ENCODE data around the gene LRP5.
"Not testable (repeated sequence)": the region's sequence is repeated elsewhere in the genome, so short reads cannot be mapped to it uniquely, and the experiment has no call there.

The LRP5 gene

DNA sequence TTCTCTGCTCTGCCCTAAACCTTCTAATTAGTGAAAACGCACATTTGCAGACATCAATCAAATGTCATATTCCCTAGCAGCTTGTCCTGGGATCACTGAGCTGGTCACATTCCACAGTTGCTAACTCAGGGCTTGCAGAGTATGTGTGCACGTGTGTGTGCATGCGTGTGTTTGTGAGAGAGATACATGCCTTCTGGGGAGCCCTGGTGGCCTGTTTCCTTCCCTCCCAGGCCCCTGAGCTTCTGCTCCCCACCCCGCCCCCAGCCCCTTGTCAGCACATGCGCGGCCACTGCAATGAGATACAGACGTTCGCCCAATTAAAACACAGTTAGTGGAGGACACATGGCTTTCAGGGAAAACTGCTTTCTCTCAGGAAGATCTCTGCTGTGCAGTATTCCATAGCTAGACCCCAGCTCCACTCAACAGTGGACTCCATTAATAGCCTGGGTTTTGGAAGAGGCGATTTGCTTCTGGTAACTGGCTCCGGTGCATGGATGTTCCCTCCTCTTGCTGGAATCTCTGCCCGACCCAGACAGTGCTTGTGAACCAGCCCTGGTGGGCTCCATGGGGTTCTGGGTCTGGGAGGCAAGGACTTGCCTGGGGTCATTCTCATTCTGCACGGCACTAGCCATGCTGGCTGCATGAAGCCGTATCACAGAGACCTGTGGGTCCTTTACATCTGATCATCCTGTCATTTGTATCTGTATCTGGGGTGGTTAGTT, 17.7 kb downstream of the LRP5 start:
- DNase-seq: no peak

DNA sequence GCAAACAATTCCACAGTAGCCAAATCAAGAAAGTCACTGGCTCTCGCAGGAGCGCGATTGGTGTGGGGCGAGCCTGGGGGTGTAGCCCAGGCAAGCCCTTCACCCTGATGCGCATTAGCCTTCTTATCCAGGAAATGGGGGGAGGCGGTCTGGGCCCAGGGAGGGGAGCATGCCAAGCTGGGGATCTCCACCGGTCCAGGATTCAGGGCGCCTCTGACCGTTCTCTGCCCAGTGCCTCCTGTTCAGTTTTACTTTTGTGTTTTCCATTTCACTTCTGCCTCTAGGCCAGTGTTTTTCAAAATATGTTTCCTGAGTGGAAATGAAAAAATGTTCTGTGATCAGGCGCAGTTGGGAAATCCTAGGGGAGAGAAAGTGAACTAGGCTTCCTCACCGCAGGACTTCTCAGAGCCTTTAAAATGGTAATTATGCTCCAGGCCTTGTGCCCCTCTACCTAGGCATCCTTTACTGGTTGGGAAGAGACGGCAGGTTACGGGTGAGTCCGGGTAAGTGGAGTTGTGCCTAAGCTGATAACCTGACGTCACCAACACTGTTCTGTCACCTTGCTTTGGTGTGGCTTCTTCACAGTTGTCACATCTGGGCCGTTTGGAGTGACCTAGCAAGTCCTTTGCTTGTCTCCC, 18.4 kb downstream of the LRP5 start:
- no peak for DNase-seq

DNA sequence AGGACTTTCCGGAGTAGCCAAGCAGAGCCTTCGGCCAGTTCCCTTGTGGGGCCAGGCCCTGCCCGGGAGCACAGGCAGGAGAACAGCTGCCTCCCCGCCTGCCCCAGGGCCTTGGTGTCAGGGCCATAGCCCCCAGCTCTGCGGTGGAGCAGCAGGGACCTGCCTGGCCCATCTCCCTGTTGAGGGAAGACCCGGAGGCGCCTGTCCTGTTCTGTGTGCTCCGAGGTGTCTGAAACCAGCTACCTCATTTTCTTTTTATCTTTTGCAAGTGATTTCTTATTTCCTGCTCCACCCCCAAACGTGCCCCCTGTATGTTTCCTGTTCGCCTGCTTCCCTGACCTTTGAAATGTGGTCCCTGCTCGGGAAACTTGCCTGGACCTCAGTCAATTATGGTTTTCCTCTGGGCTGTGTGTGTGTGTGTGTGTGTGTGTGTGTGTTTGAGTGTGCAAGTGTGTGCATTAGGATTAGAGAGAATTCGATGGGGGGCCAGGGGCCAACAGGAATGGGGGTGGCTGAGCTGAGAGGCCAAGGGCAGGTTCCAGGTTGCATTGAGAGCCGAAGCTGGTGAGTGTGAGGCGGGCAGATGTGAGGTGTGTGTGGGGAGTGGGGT, 19.1 kb downstream of the LRP5 start:
- no peak for DNase-seq

DNA sequence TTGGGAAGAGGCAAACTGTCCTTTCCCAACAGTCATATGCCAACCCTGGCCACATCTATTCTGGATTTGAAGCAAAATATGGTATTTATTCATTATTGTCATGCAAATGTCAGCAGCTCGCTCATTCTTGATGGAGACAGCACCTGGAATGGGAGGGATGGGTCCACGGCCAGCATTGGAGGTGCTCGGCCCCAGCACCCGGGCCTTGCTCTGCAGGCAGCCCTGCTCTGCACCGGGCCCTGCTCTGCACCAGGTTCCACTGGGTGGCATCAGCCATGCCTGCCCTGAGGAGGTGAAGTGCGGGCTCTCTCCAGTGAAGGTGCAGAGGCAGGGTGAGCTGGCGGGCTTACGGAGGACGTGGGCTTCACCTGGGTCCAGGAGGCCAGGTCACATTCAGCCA, 19.8 kb downstream of the LRP5 start:
- DNase-seq: no peak

DNA sequence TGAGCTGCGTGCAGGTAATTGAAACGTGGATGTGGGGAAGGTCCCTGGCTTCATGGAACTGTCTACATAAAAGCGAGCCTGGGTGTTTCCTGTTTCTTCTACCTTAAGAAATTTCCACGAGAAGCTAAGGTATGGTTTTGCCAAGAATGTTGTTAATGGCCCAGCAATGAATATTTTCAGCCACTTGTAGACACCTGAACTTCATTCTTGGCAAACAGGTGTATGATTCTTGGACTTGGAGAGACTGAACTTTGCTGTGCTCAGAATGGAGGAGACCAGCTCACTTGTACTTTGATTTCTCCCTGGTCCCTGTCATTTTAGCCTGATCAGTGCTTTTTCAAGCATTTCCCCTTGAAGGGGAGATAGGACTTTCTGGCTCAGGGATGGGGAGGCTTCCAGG, 20.8 kb downstream of the LRP5 start:
- no peak for DNase-seq

DNA sequence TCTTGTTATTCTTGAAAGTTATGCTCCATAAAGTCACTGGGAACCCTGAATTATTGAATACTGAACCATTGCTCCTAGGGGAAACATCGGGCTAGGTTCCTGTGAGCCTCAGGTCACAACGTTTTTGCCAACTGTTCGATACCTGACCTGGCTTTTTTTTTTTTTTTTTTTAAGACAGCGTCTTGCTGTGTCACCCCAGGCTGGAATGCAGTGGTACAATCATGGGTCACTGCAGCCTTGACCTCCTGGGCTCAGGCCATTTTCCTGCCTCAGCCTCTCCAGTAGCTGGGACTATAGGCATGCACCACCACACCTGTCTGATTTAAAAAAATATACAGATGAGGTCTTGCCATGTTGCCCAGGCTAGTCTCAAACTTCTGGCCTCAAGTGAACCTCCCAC, 22.5 kb downstream of the LRP5 start:
- no peak for DNase-seq

DNA sequence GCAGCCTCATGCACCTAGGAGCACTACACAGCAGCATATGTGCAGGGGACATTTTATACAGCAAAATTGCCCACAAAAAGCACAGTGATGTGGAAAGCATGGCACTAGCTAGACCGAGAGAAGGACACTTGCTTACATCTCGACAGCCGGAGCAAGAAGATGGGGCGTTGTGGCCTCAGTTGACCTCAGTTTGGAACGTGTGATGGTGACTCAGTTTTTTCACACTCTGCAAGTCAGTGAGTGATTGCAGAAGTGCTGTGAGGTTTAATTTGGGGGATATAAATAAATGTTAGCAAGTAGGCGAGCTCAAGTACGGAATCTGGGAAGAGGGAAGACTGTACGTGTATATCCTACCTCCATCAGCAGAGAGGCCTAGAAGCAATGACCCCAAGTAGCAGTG, 23.3 kb downstream of the LRP5 start:
- DNase-seq: no peak

DNA sequence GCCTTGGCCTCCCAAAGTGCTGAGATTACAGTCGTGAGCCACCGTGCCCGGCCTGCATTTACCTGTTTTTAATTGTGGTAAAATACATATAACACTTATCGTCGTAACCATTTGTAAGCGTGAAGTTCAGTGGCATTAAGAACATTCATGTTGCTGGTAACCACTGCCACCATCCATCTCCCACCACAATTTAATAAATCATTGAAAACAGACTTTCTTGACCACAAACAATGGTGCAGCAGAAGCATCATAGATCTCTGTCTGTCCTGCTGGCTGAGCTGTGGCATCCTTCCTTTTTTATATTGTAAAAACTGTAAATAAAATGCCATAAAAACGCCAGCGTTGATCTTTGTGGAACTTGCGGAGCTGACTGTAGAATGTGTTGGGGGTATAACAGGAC, 24.3 kb downstream of the LRP5 start:
- no peak for DNase-seq

DNA sequence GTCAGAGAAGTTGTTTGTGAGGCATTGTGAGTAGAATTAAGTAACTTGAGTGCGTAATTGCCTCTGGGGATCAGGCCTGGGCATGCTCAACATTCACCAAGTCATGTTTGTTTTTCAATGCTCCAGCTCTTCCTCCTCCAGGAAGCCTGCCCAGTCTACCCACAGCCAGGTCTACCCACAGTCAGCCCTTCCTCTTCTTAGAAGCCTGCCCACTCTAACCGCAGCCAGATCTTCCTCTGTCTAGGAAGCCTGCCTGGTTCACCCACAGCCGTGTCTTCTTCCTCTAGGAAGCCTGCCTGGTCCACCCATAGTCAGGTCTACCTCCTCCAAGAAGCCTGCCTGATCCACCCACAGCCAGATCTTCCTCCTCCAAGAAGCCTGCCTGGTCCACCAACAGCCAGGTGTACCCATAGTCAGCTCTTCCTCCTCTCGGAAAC, 25.0 kb downstream of the LRP5 start:
- no peak for DNase-seq

DNA sequence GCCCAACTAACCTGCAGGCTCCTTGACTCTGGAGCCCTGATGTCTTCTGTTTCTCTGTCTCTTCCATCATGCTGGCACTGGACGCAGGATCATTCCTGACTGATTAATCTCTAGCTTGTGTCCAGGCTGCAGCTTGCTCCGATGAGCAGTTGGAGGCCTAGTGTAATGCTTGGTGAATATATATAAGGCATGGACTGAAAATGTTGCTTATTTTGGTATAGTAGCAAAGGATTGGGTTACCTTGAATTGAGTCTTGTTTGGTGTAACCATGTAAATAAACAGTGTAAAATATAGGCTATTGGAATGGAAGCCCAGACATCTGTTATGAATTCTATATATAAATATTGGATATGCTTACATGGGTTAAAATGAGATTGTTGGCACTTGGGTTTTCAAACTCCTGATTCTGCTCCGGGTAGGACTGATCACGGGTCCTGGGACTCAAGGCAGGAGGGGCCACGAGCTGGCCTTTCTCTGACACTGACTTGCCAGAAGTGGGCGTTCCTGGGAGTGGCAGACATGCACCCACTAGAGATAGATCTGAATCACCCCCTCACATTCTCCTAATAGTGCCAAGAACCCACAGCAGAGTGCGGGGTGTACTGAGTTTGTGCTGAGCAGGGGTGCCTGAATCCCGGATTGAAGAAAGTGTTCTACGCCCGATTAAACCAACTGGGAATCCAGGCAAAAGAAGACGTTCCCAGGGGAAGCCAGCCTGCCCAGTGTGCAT, 25.8 kb downstream of the LRP5 start:
- no peak for DNase-seq

DNA sequence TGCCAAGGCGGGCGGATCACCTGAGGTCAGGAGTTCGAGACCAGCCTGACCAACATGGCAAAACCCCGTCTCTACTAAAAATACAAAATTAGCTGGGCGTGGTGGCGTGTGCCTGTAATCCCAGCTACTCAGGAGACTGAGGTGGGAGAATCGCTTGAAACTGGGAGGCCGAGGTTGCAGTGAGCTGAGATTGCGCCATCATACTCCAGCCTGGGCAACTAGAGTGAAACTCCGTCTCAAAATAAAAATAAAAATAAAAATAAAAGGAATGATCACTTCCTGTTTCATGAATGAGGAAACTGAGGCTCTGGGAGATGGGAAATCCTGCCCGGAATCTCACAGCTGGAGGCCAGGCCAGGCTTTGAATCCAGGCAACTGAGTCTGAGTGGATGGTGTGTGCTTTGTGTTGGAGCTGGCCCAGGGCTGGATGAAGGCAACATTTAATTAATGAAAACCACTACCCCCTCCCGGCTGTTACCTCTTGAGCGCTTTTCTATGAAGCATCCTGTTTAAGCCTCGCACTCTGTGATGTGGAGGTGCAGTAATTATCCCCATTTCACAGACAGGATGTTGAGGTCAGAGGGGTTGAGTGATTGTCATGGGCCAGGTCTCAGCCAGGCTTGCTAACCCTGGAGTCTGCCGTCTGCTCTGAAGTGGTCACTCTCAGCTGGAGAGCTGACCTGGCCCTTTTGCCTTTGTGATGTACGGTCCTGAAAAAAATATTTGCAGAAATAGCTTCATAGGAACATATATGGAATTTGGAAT, 27.8 kb downstream of the LRP5 start:
- no peak for DNase-seq

DNA sequence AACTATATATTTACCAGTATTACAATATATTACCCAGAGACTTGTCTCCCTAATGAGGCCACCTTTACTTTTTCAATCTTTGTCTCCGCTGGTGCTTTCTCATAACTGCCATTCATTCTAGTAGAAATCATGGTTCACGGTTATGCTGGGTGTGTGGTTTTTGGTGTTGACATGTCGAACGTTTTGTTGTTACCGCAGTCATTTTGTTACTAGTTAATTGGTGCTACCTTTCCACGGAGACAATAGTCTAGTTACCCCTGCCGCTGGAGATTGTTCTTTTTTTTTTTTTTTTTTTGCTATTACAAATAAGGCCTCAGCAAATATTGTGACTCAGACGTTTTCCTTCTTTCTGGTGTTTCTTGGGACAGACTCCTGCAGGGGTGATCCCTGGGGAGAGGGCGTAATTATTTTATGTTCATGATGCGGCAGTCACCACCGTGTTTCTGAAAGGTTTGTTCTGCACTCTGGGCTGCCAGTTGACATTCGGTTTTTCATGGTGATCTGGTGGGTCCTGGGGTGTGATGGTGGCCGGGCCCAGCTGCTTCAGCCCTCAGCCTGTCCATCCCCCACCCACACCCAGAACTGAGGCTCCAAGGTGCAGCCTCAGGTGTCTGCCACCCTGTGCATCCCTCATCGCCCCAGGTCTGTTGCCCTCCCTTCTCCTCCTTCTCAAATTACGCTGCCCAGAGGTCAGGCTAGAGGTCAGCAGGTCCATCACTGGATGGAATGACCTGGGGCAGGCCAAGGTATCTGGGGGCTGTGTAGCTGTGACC, 28.6 kb downstream of the LRP5 start:
- DNase-seq: no peak

DNA sequence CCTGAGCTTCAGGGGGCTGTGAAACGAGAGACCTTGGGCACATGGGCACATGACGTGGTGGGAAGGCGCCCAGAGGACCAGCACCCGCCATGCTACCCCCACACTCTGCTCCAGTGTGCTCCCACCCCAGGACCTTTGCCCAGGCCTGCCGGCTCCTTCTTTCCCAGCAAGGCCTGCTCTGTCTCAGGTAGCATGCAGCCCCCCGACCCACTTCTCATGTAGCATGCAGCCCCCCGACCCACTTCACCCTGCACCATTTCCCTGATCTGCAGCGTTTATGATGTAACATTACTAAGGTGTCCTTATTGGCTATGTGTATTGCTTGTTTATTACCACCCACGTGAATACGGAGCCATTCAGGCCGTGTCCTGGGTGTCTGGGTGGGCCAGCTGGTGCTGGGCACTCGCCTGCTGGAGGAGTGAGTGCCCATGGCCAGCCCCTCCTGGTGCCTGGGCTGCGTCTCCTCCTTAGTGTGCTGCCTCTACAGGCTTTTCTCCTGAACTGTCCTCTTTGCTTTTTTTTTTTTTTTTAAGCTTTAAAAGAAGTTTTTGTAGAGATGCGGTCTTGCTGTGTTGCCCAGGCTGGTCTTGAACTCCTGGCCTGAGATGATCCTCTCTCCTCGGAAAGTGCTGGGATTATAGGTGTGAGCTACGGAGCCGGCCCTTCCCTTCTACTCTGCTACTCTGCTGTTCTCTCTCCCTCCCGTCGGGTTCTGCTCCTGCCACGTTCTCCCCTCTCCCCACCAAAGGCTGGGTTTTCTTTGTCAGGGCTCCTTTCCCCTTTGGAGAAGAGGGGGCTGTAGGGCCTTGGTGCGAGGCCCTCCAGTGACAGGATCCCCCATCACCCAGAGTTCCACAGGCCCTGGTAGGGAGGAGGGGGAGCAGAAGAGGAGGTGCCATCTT, 29.4 kb downstream of the LRP5 start:
- no peak for DNase-seq

DNA sequence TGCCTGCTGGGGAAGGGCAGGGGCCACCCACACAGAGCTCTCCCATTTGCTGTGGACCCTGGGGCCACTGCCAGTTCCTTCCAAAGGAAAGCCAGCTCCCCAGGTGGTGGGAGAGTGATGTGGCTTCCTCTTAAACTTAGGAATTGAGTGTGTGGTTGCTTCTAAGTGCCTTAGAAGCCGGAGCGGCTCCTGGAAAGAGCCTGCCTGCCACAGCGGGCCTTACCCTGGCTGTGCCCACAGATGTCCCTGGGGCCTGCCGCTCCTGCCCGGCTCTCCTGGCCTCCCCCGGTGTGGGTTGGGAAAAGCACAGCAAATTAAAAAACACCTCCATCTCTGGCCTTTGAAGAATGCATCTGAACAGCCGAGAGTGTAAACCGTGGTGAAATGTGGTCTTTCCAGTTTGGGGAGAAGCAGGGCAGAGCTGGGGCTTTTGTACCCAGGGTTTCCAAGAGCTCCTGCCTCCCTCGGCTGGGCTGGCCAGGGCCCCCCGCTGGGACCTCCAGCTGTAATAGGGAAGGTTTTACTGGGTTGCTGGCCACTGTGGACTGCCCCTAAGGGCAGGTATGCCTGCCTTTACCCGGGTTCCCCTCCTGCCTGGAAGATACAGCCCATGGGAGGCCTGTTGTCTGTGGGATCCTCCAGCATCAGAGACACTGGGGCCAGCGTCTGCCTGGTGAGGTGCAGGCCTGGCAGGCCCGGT, 30.2 kb downstream of the LRP5 start:
- DNase-seq: peak; percentile 4

DNA sequence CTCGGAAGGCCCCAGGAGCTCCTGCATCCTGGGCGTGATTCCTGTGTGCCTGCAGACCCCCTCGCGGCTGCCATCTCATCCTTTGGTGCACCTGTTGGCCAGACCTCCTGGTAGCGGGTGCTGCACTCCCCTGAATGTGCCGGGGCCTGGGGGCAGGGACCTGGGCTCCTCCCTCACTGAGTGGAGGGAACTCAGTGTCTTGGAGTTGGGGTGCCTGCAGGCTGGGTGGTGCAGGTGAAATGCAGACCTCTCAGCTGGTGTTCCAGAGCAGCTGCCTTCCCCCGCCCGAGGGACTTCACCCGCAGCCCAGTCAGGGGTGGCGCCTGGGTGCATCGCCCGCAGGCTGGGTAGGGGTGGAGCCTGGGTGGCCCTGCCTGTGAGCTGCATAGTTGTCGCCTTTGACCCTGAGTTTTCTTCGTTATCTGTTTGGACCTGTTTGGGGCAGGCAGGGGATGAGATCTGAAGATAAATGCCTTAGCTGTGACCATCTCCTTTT, 31.4 kb downstream of the LRP5 start:
- no peak for DNase-seq

DNA sequence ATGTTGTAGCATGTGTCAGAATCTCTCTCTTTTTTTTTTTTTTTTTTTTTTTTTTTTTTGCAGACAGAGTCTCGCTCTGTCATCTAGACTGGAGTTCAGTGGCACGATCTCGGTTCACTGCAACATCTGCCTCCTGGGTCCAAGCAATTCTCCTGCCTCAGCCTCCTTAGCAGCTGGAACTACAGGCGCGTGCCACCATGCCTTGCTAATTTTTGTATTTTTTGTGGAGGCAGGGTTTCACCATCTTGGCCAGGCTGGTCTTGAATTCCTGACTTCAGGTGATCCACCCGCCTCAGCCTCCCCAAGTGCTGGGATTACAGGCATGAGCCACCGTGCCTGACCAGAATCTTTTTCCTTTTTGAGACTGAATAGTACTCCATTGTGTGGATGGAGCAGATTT, 32.4 kb downstream of the LRP5 start:
- DNase-seq: not testable (repeated sequence)

DNA sequence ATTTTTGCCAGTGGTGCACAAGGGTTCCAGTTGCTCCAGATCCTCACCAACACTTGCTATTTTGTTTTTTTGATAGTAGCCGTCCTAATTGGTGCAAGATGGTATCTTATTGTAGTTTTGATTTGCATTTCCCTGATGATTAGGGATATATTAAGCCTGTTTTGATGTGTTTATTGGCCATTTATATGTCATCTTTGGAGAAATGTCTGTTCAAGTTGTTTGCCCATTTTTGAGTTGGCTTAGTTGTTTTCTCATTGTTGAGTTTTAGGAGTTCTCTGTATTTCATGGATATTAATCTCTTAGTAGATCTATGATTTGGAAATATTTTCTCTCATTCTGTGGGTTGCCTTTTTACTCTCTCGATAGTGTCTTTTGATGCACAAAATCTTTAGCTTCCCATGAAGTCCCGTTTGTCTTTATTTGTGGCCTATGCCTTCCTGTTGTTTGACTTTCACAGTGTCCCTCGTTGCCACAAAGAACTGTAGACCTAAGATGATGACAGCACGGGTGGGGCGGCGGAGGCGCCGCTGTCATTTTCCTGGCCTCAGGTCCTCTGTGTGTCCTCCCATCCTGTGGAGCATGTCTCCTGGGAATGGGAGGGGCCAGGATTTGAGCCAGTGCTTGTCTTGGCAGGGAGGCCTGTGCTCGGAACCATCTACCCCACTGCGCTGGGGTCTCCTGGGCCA, 33.5 kb downstream of the LRP5 start:
- DNase-seq: no peak

DNA sequence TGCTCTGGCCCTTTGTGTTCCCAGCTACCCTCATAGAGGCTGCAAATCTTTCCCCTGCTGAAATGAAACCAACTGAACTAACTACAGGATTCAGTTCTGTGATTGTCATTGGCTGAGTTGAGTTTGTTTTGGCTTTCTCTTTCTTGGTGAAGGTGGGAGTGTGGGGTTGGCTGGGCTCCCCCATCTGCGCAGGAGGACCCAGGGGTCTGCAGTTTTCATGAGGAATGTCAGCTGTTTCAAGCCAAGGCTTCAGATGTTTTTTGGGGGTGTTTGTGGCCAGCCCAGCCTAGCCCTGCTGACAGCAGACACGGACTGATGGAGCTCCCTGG, 34.0 kb downstream of the LRP5 start:
- no peak for DNase-seq

DNA sequence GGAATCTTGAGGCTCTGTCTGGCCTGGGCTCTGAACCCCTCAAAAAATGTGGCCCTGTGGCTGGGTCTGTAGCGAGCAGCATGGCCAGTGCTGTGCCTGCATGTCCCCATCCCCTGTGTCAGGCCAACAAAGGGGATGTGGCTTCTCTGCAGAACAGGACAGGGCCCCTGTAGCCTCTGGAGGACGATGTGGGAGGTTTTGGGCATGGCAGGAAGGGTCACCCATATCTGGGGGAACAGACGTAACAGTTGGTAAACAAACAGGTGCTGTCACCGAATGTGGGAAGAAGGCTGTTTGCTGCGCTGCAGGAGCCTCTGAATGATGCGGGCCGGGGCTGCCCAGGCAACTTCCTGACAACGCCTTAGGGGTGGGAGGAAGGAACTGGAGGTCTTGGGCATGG, 35.0 kb downstream of the LRP5 start:
- DNase-seq: no peak

DNA sequence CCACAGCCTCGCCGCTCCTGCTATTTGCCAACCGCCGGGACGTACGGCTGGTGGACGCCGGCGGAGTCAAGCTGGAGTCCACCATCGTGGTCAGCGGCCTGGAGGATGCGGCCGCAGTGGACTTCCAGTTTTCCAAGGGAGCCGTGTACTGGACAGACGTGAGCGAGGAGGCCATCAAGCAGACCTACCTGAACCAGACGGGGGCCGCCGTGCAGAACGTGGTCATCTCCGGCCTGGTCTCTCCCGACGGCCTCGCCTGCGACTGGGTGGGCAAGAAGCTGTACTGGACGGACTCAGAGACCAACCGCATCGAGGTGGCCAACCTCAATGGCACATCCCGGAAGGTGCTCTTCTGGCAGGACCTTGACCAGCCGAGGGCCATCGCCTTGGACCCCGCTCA, 35.5 kb downstream of the LRP5 start:
- no peak for DNase-seq
